Measurements from ENCODE around the gene POP4. TPM values are rescaled to one million over a fixed set of nuclear protein-coding genes. Genes with fewer than 3 reads are reported as not detected.
A peak's percentile ranks its signal among the peaks of the same experiment; 100 is the strongest.
"Not testable (repeated sequence)": the region's sequence is repeated elsewhere in the genome, so short reads cannot be mapped to it uniquely, and the experiment has no call there.

The POP4 gene
- total RNA-seq, 1 experiment from 2014 or later = 116 TPM

GRCh38 chr19:29626386-29626785 is 20.3 kb downstream of the POP4 start:
- ATAC-seq = no peak
- CTCF ChIA-PET = no interaction called here

GRCh38 chr19:29626832-29627231 is 20.7 kb downstream of the POP4 start:
- POLR2A ChIA-PET; intact Hi-C loops (cut with micrococcal nuclease; ENCODE audit: unreplicated experiment); in situ Hi-C loops (cut with HindIII; ENCODE audit: low pct_unique_long_range_greater_than_20kb, low sequenced_read_pairs); DNase-seq (ENCODE audit: low read depth, low spot score); CTCF ChIA-PET; BruUV-seq (replicated peaks); H3K36me3 ChIP-seq (ENCODE audit: control insufficient read depth, insufficient read depth, low read length); ATAC-seq; H3K4me3 ChIP-seq (ENCODE audit: low read depth in 2 of 2, low read length in 2 of 2); H3K27me3 ChIP-seq (ENCODE audit: control insufficient read depth, insufficient read depth, low read length); H3K4me1 ChIP-seq (ENCODE audit: control insufficient read depth, insufficient read depth, low read length); H3K27ac ChIP-seq (ENCODE audit: low read length); H3K9me3 ChIP-seq (ENCODE audit: control insufficient read depth, insufficient read depth, low read depth, low read length): not testable (repeated sequence)

More at GRCh38 chr19:29626386-29626785, 20.3 kb downstream of the POP4 start:
- no TSS peak for BruUV-seq (replicated peaks)
- no peaks in the 10 kb centered on the region for H3K9me3 ChIP-seq (ENCODE audit: control insufficient read depth, insufficient read depth, low read depth, low read length)
- POLR2A ChIA-PET = no interaction called here
- no peak for DNase-seq (ENCODE audit: low read depth, low spot score)
- H3K36me3 ChIP-seq (ENCODE audit: control insufficient read depth, insufficient read depth, low read length) = no peaks in the 10 kb centered on the region
- H3K4me1 ChIP-seq (ENCODE audit: control insufficient read depth, insufficient read depth, low read length) = no peaks in the 10 kb centered on the region
- intact Hi-C loops (cut with micrococcal nuclease; ENCODE audit: unreplicated experiment) (no loop called here), in situ Hi-C loops (cut with HindIII; ENCODE audit: low pct_unique_long_range_greater_than_20kb, low sequenced_read_pairs) (no loop called here)
- no peak overlapping the region for H3K4me3 ChIP-seq (ENCODE audit: low read depth in 2 of 2, low read length in 2 of 2)
- H3K27me3 ChIP-seq (ENCODE audit: control insufficient read depth, insufficient read depth, low read length) = no peaks in the 10 kb centered on the region
- TF ChIP-seq SIN3A (IDR thresholded peaks at IDR 0.05; ENCODE audit: borderline replicate concordance, insufficient read depth, low read depth, low read length) = no peak
- TF ChIP-seq, protein P1, sequence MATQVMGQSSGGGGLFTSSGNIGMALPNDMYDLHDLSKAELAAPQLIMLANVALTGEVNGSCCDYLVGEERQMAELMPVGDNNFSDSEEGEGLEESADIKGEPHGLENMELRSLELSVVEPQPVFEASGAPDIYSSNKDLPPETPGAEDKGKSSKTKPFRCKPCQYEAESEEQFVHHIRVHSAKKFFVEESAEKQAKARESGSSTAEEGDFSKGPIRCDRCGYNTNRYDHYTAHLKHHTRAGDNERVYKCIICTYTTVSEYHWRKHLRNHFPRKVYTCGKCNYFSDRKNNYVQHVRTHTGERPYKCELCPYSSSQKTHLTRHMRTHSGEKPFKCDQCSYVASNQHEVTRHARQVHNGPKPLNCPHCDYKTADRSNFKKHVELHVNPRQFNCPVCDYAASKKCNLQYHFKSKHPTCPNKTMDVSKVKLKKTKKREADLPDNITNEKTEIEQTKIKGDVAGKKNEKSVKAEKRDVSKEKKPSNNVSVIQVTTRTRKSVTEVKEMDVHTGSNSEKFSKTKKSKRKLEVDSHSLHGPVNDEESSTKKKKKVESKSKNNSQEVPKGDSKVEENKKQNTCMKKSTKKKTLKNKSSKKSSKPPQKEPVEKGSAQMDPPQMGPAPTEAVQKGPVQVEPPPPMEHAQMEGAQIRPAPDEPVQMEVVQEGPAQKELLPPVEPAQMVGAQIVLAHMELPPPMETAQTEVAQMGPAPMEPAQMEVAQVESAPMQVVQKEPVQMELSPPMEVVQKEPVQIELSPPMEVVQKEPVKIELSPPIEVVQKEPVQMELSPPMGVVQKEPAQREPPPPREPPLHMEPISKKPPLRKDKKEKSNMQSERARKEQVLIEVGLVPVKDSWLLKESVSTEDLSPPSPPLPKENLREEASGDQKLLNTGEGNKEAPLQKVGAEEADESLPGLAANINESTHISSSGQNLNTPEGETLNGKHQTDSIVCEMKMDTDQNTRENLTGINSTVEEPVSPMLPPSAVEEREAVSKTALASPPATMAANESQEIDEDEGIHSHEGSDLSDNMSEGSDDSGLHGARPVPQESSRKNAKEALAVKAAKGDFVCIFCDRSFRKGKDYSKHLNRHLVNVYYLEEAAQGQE (IDR thresholded peaks at IDR 0.05; ENCODE audit: insufficient read depth in 1 of 2, low read depth in 2 of 2, low read length in 1 of 2) = no peak
- TF ChIP-seq, protein P2, sequence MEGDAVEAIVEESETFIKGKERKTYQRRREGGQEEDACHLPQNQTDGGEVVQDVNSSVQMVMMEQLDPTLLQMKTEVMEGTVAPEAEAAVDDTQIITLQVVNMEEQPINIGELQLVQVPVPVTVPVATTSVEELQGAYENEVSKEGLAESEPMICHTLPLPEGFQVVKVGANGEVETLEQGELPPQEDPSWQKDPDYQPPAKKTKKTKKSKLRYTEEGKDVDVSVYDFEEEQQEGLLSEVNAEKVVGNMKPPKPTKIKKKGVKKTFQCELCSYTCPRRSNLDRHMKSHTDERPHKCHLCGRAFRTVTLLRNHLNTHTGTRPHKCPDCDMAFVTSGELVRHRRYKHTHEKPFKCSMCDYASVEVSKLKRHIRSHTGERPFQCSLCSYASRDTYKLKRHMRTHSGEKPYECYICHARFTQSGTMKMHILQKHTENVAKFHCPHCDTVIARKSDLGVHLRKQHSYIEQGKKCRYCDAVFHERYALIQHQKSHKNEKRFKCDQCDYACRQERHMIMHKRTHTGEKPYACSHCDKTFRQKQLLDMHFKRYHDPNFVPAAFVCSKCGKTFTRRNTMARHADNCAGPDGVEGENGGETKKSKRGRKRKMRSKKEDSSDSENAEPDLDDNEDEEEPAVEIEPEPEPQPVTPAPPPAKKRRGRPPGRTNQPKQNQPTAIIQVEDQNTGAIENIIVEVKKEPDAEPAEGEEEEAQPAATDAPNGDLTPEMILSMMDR (IDR thresholded peaks at IDR 0.05) = no peak
- no peak for TF ChIP-seq TCF7L2 (IDR thresholded peaks at IDR 0.05; ENCODE audit: low read depth, low read length)
- no peak for TF ChIP-seq POLR2AphosphoS5 (IDR thresholded peaks at IDR 0.05; ENCODE audit: low read depth, low read length)
- no peak overlapping the region for H3K27ac ChIP-seq (ENCODE audit: low read length)

DNA sequence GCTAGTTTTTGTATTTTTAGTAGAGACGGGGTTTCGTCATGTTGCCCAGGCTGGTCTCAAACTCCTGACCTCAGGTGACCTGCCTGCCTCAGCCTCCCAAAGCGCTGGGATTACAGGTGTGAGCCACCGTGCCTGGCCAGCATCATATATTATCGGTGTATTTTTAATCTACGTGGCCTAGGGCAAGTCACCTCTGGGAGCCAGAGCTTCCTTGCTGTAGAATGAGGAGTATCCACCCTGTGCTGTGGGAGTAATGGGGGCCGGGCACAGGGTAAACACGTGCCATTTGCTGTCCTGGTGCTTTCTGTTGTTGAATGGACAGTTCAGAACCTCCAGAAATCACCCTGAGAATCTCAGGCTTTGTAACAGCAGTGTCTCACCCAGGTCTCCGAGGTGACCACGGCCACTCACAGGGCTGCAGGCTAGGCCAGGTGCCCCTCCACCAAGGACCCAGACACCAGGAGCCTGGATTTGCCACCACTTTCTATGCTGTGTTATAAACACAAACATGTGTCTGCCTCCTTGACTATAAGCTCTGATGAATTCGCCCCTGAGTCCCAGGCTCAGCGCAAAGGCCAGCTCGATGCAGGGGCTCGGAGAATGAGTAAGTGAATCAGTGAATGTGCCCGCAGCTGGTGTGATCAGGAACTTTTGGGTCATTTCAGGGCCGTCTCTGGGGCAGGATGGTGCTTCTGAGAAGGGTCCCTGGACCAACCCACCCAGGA is 22.7 kb downstream of the POP4 start:
- Histone ChIP-seq H3K36me3 (ENCODE audit: control insufficient read depth, insufficient read depth, low read length) (no peaks in the 10 kb centered on the region), H3K4me1 (ENCODE audit: control insufficient read depth, insufficient read depth, low read length) (no peaks in the 10 kb centered on the region), H3K27me3 (ENCODE audit: control insufficient read depth, insufficient read depth, low read length) (no peaks in the 10 kb centered on the region), H3K9me3 (ENCODE audit: control insufficient read depth, insufficient read depth, low read depth, low read length) (no peaks in the 10 kb centered on the region), H3K27ac (ENCODE audit: low read length) (no peak overlapping the region), H3K4me3 (ENCODE audit: low read depth in 2 of 2, low read length in 2 of 2) (no peak overlapping the region)
- in situ Hi-C loops (cut with HindIII; ENCODE audit: low pct_unique_long_range_greater_than_20kb, low sequenced_read_pairs) = no loop called here
- DNase-seq (ENCODE audit: low read depth, low spot score) (no peak), ATAC-seq (peak; percentile 28; the same call in 1 of the 2 replicates)
- BruUV-seq (replicated peaks) = no TSS peak
- no peak for TF ChIP-seq TCF7L2 (IDR thresholded peaks at IDR 0.05; ENCODE audit: low read depth, low read length)
- ChIA-PET CTCF (no interaction called here), POLR2A (no interaction called here)
- intact Hi-C loops (cut with micrococcal nuclease; ENCODE audit: unreplicated experiment) = no loop called here

Data from Panc1 (cell line).